Activated CD4-positive, CD25-positive, alpha-beta regulatory T cell treated with anti-CD3 and anti-CD28 coated beads, Interleukin-2, amount 50 U/mL, for 24 hours (primary cell): ENCODE results near the gene CCL14.
"Not testable (repeated sequence)": the region's sequence is repeated elsewhere in the genome, so short reads cannot be mapped to it uniquely, and the experiment has no call there.

Experiments used
- ATAC-seq, 2 donors: fragments of 150-1000 bp; cut with Tn5 transposase; one replicate each; pipeline ENCODE4 v1.10.0; 2021; ENCODE audit warnings: mild to moderate bottlenecking in 1 of 2, moderate library complexity in 1 of 2

CCL14 gene

GRCh38 chr17:35938492-35938891 lies 48.0 kb downstream of the CCL14 start:
- not testable (repeated sequence) for ATAC-seq

GRCh38 chr17:35936063-35936462 lies 50.5 kb downstream of the CCL14 start:
- no peak for ATAC-seq

- ATAC-seq, result no peak
Observed at GRCh38 chr17:35934760-35935159, 51.8 kb downstream of the CCL14 start.
